GM12878 (cell line): ENCODE results near the gene DYNC1LI1. TPM values are rescaled to one million over a fixed set of nuclear protein-coding genes. Genes with fewer than 3 reads are reported as not detected.
"Not testable (repeated sequence)": the region's sequence is repeated elsewhere in the genome, so short reads cannot be mapped to it uniquely, and the experiment has no call there.

Experiments used
- ATAC-seq: fragments of 200-7000 bp; cut with Tn5 transposase; 3 replicates; pipeline ENCODE4 v1.9.1; 2020; ENCODE audit warnings: mild to moderate bottlenecking, moderate library complexity
- BruUV-seq: library from RNA; stranded (reverse); fragments of 400-500 nt; replicated peaks from 2 replicates; lab custom pipeline; 2021; lab: Mats Ljungman, UMichigan
- CTCF ChIA-PET: fragments of 300-600 bp; sonication (Branson Sonifier 250); formaldehyde crosslinking; extraction: SDS; loops from one replicate; lab custom pipeline; 2021; ENCODE audit warnings: inconsistent platforms; lab: Yijun Ruan, JAX
- POLR2A ChIA-PET: fragments of 350-600 bp; formaldehyde crosslinking; extraction: SDS; loops from one replicate; lab custom pipeline; 2021; ENCODE audit warnings: inconsistent platforms; lab: Charles Lee
- RAD21 ChIA-PET: fragments of 300-600 bp; sonication (Branson Sonifier 250); formaldehyde crosslinking; loops from one replicate; lab custom pipeline; 2023; ENCODE audit warnings: antibody characterized with exemption; ENCODE audit not compliant: unreplicated experiment; lab: Charles Lee
- SMC1A ChIA-PET: fragments of 300-600 bp; sonication (Branson Sonifier 250); formaldehyde crosslinking; loops from one replicate; lab custom pipeline; 2023; ENCODE audit not compliant: unreplicated experiment, uncharacterized antibody; lab: Charles Lee
- DNase-seq: peaks from one replicate; pipeline ENCODE4 v3.0.0-alpha.2; 2011; ENCODE audit warnings: low read depth, low spot score
- FAIRE-seq: peaks from 3 replicates; lab custom pipeline; 2011; peaks lifted over from hg19 to GRCh38; lab: Jason Lieb, UNC
- H2AFZ ChIP-seq: 2 replicates; pipeline ENCODE4 v1.6.0; 2011; ENCODE audit warnings: low read depth, low read length, control low read depth; ENCODE audit not compliant: control insufficient read depth
- H3K27ac ChIP-seq: 2 replicates; pipeline ENCODE4 v1.5.1; 2011; ENCODE audit warnings: control low read depth; ENCODE audit not compliant: control insufficient read depth, insufficient read depth
- H3K27me3 ChIP-seq, 2 experiments: replicated peaks in 1 of 2; 2 replicates each; pipeline versions ENCODE4 v1.6.0 to v1.6.1; 2011; ENCODE audit warnings: low read length in 1 of 2; ENCODE audit not compliant: control insufficient read depth in 2 of 2, insufficient read depth in 2 of 2
- H3K36me3 ChIP-seq, 2 experiments: 2 replicates each; pipeline ENCODE4 v1.5.1; 2011; ENCODE audit warnings: low read length in 1 of 2; ENCODE audit not compliant: control insufficient read depth in 2 of 2, insufficient read depth in 2 of 2
- H3K4me1 ChIP-seq: 2 replicates; pipeline ENCODE4 v1.6.1; 2011; ENCODE audit warnings: mild to moderate bottlenecking, low read length, moderate library complexity, mixed read lengths; ENCODE audit not compliant: control insufficient read depth, insufficient read depth
- H3K4me2 ChIP-seq: 2 replicates; pipeline ENCODE4 v1.6.0; 2011; ENCODE audit warnings: control low read depth; ENCODE audit not compliant: control insufficient read depth, insufficient read depth
- H3K4me3 ChIP-seq: fragments of 200-600 bp; sonication (generic); 2 replicates; pipeline ENCODE4 v1.5.1; 2016
- H3K79me2 ChIP-seq: 2 replicates; pipeline ENCODE4 v1.6.0; 2011; ENCODE audit warnings: low read length; ENCODE audit not compliant: control insufficient read depth, insufficient read depth
- H3K9ac ChIP-seq: 2 replicates; pipeline ENCODE4 v1.8.0; 2011; ENCODE audit warnings: low read length, control low read depth, mixed read lengths; ENCODE audit not compliant: control insufficient read depth, insufficient read depth
- H3K9me3 ChIP-seq: replicated peaks from 3 replicates; pipeline ENCODE4 v1.5.1; 2011; ENCODE audit warnings: mild to moderate bottlenecking, low read length; ENCODE audit not compliant: control insufficient read depth, insufficient read depth
- H4K20me1 ChIP-seq: 2 replicates; pipeline ENCODE4 v1.6.0; 2011; ENCODE audit not compliant: control insufficient read depth, insufficient read depth
- CHD1 ChIP-seq: IDR thresholded peaks from 2 replicates; pipeline ENCODE4 v1.6.1; 2012; ENCODE audit warnings: low read depth, low read length, improper control_type of control experiment
- DPF2 ChIP-seq: fragments of 450-650 bp; IDR thresholded peaks from 2 replicates; pipeline ENCODE4 v1.6.1; 2017; ENCODE audit warnings: mild to moderate bottlenecking
- E2F4 ChIP-seq: IDR thresholded peaks from 2 replicates; pipeline ENCODE4 v1.6.1; 2012; ENCODE audit warnings: low read depth, low read length, improper control_type of control experiment
- HCFC1 ChIP-seq: fragments of 150-350 bp; IDR thresholded peaks from 2 replicates; pipeline ENCODE4 v1.6.1; 2014; ENCODE audit warnings: low read length
- IRF4 ChIP-seq: IDR thresholded peaks from 2 replicates; pipeline ENCODE4 v1.6.1; 2011; ENCODE audit warnings: low read depth, low read length
- LARP7 ChIP-seq: fragments of 450-650 bp; IDR thresholded peaks from 2 replicates; pipeline ENCODE4 v1.6.1; 2017; ENCODE audit warnings: mild to moderate bottlenecking
- RBBP5 ChIP-seq: fragments of 200-600 bp; sonication (generic); conservative IDR thresholded peaks from 2 replicates; pipeline ENCODE4 v1.6.1; 2016
- SIN3A ChIP-seq: IDR thresholded peaks from 2 replicates; pipeline ENCODE4 v1.6.1; 2012; ENCODE audit warnings: low read depth, low read length, improper control_type of control experiment
- SP1 ChIP-seq: IDR thresholded peaks from one replicate; pipeline ENCODE4 v1.6.1; 2011; ENCODE audit warnings: low read depth, low read length
- SREBF1 ChIP-seq: IDR thresholded peaks from 2 replicates; pipeline ENCODE4 v1.6.1; 2012; ENCODE audit warnings: mild to moderate bottlenecking, low read length
- SRF ChIP-seq, 2 experiments: IDR thresholded peaks; 2 replicates each; pipeline ENCODE4 v1.6.1; 2011; ENCODE audit warnings: low read depth in 2 of 2, low read length in 2 of 2, mild to moderate bottlenecking in 1 of 2, moderate library complexity in 1 of 2
- ZNF24 ChIP-seq: fragments of 450-650 bp; IDR thresholded peaks from 2 replicates; pipeline ENCODE4 v1.6.1; 2017; ENCODE audit warnings: antibody characterized with exemption, mild to moderate bottlenecking
- ZNF622 ChIP-seq: fragments of 450-650 bp; IDR thresholded peaks from 2 replicates; pipeline ENCODE4 v1.6.1; 2017; ENCODE audit warnings: mild to moderate bottlenecking, inconsistent platforms
- WGBS: methylation state at CpG from one replicate; pipeline ENCODE4 v1.1.6; 2016; ENCODE audit warnings: low lambda C conversion rate; ENCODE audit not compliant: insufficient replicate concordance, insufficient coverage; ENCODE audit errors: missing lambda C conversion rate; 5-methylcytosine and 5-hydroxymethylcytosine counted together
- in situ Hi-C: fragments of 300-500 bp; cut with MboI; formaldehyde crosslinking; loops from 9 replicates; pipeline ENCODE4 v1.14.3; 2018; ENCODE audit warnings: mixed read lengths
- intact Hi-C: fragments of 100-400 bp; cut with micrococcal nuclease; formaldehyde crosslinking; loops from one replicate; pipeline ENCODE4 v1.14.2; 2022; ENCODE audit not compliant: unreplicated experiment
- polyA plus RNA-seq, 11 experiments: library from polyadenylated mRNA; depleted of rRNA in 4 of 11; unstranded in 6 of 11; stranded (reverse) in 5 of 11; fragments of >200 nt; fragmentation: Nextera tagmentation in 4 of 11; fragmentation: Illumina TruSeq in 1 of 11; extraction: Ambion mirVana in 4 of 11; extraction: Trizol in 1 of 11; gene quantifications; 1 replicate in 1 of 11; 2 replicates in 10 of 11; pipeline versions ENCODE4 v1.2.1 to v1.2.3, GENCODE V29; 2011 to 2016; ENCODE audit warnings: inconsistent platforms in 2 of 11, missing spikeins in 2 of 11, low read depth in 1 of 11
- total RNA-seq, 4 experiments: library from RNA; depleted of rRNA in 3 of 4; stranded (reverse); fragments of >200 nt in 3 of 4; fragmentation: Illumina TruSeq in 1 of 4; extraction: Trizol in 1 of 4; gene quantifications; 2 replicates each; pipeline versions ENCODE4 v1.2.1 to v1.2.3, GENCODE V29; 2013 to 2021

DYNC1LI1 gene
- total and polyA plus RNA-seq, 10 of the 15 experiments (the other 5 are each of a cell fraction or from before 2014, with no cell fraction given) = 11.5 to 51.7 (median 32.0) TPM

GRCh38 chr3:32522682-32523081 is 48.0 kb downstream of the DYNC1LI1 start:
- peaks cover 0 to 4% of the 10 kb centered on the region in 2 experiments; a peak in 1 of 4 replicates for H3K36me3 ChIP-seq
- no peak overlapping the region for H2AFZ ChIP-seq
- 85% methylated on average over 7 of the region's 7 CpGs for WGBS
- H3K4me2 ChIP-seq = no peak overlapping the region
- DNase-seq (no peak), FAIRE-seq (no peak), ATAC-seq (no peak)
- in situ Hi-C loops = no loop called here
- SMC1A ChIA-PET = interaction anchor here (1.3 to 1.5 kb wide), 2 partner anchors 9 to 45 kb away, joined by 3 to 4 read pairs; no protein-coding TSS in a partner anchor
- BruUV-seq = no TSS peak
- H4K20me1 ChIP-seq = no peaks in the 10 kb centered on the region
- CTCF ChIA-PET = interaction anchor here (0.7 to 1.5 kb wide), 3 partner anchors 11 to 345 kb away, joined by 3 to 7 read pairs (median 5); no protein-coding TSS in a partner anchor
- RAD21 ChIA-PET = interaction anchor here (1.2 kb wide), 1 partner anchor 11 kb away, joined by 4 read pairs; no protein-coding TSS in a partner anchor
- TF ChIP-seq DPF2 (no peak), E2F4 (no peak), SRF (IDR thresholded peaks at IDR 0.05; ENCODE audit: low read depth in 2 of 2, low read length in 2 of 2) (no peak), ZNF24 (no peak), RBBP5 (no peak), IRF4 (no peak), ZNF622 (no peak), CHD1 (no peak), SP1 (no peak), HCFC1 (no peak), SREBF1 (no peak), LARP7 (no peak), SIN3A (no peak)
- POLR2A ChIA-PET = no interaction called here
- no peak overlapping the region for H3K4me3 ChIP-seq
- no peak overlapping the region for H3K27ac ChIP-seq
- intact Hi-C loops = no loop called here
- H3K9ac ChIP-seq = no peak overlapping the region
- H3K4me1 ChIP-seq = no peaks in the 10 kb centered on the region
- no peaks in the 10 kb centered on the region for H3K79me2 ChIP-seq
- no peaks in the 10 kb centered on the region for H3K27me3 ChIP-seq
- H3K9me3 ChIP-seq = no peaks in the 10 kb centered on the region

DNA sequence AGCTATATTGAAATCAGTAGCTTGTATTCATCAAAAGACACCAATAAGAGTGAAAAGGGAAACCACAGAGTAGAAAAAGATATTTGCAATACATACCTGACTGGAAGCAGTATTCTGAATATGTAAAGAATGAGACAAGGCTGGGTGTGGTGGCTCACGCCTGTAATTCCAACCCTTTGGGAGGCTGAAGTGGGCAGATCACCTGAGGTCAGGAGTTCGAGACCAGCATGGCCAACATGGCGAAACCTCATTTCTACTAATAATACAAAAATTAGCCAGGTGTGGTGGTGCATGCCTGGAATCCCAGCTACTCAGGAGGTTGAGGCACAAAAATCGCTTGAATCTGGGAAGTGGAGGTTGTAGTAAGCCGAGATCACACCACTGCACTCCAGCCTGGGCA is 51.7 kb downstream of the DYNC1LI1 start:
- in situ Hi-C loops = not testable (repeated sequence)

More for the DNA sequence above, 51.7 kb downstream of the DYNC1LI1 start:
- H2AFZ ChIP-seq, H3K4me2 ChIP-seq, H3K36me3 ChIP-seq, BruUV-seq, H3K4me1 ChIP-seq, H3K27ac ChIP-seq, DNase-seq, H4K20me1 ChIP-seq, SMC1A ChIA-PET, H3K4me3 ChIP-seq, H3K9me3 ChIP-seq, FAIRE-seq, H3K27me3 ChIP-seq, H3K9ac ChIP-seq, ATAC-seq, H3K79me2 ChIP-seq: not testable (repeated sequence)
- ChIA-PET CTCF (interaction anchor here (0.7 to 1.0 kb wide), 3 partner anchors 9 to 33 kb away, joined by 3 read pairs; no protein-coding TSS in a partner anchor), POLR2A (interaction anchor here (0.7 kb wide), 1 partner anchor 286 kb away, joined by 3 read pairs; no protein-coding TSS in a partner anchor), RAD21 (interaction anchor here (1.0 kb wide), 1 partner anchor 51 kb away, joined by 3 read pairs; the partner anchor contains the start of gene DYNC1LI1)
- intact Hi-C loops = loop anchor here (10.0 kb wide), 1 partner anchor 266 kb away; no protein-coding TSS in a partner anchor
- 96% methylated on average over 5 of the region's 5 CpGs for WGBS
